Endometrial microvascular endothelial cells (primary cell): ENCODE measurements around the gene METTL16. TPM values are rescaled to one million over a fixed set of nuclear protein-coding genes. Genes with fewer than 3 reads are reported as not detected.

Source experiments
- in situ Hi-C: cut with HindIII; loops from 2 replicates; pipeline ENCODE4 v1.10.0; 2017; ENCODE audit warnings: low sequenced_read_pairs, low pct_unique_long_range_greater_than_20kb; ENCODE audit errors: inconsistent ontology term
- total RNA-seq: library from RNA; depleted of rRNA; stranded (reverse); fragments of >200 nt; gene quantifications from one replicate; pipeline ENCODE4 v1.2.3, GENCODE V29; 2015; ENCODE audit errors: inconsistent ontology term

METTL16 gene
- total RNA-seq, 1 donor from 2014 or later, result 26.0 TPM

GRCh38 chr17:2390199-2390836, 121.4 kb downstream of the METTL16 start:
- in situ Hi-C loops, result no loop called here

- in situ Hi-C loops, result no loop called here
Measured at GRCh38 chr17:2388683-2389055, 123.0 kb downstream of the METTL16 start.

DNA sequence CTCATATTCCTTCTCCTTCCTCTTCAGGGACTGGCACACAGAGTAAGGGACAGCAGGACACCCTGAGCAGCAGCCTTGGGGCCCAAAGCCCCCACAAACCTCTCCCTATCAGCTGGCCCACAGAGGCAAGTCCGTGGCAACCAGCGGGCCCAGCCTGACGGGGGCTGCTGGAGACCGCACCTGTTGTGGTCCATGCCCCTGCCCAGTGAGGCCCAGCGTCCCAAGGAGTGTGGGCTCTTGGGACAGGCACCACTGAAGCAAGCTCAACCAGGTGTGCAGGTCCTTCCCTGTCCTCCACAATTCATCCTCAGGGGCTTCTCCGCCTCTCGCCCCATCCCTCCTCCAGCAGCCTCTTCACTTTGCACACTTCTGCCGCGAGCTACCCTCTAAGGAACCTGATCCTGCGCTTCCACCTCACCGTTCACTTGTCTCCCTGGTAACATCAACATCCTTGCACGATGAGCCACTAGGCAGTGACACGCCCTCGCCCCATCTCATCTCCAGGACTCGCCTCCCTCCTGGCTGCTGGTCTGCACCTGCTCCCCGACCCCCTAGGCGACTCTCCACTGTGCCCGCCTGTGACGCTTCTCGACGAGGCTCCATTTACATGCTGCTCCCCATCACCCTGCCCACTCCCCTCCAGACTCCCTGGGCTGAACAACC, 123.5 kb downstream of the METTL16 start:
- in situ Hi-C loops, result no loop called here

- in situ Hi-C loops, result no loop called here
Measured at GRCh38 chr17:2387086-2388019, 124.3 kb downstream of the METTL16 start.

DNA sequence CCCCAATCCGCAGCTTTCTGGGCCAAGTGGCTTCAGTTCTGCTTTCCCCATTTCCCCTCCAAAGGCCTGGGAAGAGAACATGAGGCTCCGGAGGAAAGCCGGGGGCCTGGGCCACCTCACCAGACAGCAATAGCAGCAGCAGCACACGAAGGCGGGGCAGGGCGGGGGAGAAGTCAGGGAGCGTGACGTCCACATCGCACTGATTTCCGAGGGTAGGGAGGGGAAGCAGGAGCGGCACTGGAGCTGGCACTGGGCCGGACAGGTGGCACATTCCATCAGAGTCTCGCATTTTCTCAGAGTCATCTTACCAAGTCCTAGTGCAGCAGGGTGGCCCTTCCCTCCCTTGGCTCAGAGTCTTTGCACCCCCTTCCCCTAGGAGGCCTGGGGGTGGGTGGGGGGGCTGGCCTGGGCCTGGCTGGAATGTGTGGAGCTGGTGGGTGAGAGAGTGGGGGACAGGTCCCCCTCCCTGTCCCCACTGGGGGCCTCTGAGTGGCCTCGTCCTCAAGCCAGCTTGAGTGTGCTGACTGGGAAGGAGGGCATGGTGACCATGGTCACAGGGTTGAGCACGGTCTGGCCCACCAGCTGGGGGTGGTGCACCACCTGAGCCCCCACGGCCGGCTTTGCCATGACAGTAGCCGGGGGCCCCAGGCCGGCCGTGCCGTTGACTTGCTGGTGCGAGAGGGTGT, 125.1 kb downstream of the METTL16 start:
- in situ Hi-C loops, result no loop called here

DNA sequence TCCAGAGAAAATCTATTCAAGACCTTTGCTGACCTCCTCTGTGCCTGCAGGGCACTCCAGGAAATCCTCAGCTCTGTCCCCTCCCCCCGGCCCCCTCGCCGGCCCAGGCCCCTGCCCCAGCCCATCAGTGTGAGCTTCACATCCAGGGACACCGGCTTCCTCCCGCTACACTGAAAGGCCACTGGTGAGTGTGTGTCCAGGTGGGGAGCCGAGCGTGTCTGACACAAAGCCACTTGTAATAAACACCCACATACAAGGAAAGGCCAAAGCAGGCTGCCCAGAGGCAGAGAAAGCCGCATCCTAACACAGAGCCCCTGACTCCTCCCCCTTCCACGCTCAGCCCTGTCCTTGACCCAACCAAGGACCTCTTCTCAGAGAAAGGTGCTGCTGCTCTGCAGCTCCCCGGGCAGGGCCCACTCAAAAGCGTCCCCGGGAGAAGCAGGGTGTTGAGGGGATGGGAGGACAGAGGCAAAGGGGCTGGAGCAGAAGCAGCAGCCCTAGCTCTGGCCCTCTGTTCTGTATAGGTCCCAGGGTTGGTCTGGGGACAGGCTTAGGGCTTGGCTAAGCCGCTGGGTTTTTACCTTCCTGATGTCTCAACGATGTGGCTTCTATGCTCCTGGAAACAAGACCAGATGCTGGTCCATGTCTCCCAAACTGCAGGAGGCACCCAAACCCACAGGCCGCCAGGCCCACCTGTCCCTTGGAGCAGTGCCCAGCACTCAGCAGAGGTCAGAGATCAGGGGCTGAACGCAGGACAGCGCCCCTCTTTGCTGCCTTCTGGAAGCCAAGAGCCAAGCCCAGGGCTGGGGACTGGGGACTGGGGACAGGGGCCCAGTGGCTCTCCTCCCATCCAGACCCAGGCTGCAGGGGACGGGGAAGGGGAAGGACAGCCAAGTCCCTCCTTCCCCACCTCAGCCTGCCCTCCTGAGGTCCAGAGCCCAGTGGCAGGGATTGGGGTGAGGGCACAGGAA, 126.2 kb downstream of the METTL16 start:
- in situ Hi-C loops, result no loop called here

- in situ Hi-C loops, result no loop called here
Measured at GRCh38 chr17:2384439-2385127, 127.1 kb downstream of the METTL16 start.

DNA sequence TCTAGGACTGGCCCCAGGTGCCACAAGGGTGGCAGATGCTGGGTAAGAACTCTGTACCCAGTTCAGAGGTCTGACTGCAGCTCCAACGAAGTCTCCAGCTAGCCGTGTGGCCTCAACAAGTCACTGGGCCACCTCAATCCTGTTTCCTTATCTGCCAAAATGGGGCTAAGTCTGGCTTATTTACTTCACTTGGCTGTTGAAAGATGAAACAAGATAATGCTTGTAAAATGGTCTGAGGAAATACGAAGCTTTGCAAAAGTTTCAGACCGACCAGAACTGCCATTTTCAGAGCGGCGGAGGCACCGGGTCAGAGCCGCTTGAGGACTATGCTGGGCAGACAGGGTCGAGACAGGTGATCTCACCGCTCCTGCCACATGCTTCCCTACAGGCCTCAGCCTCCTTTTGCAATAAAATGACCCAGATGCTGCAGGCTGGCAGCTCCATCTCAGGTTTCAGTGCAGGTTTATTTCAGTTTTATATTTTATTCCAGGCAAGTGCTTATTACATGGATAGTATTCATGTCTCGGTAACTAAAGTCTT, 128.0 kb downstream of the METTL16 start:
- in situ Hi-C loops, result no loop called here

GRCh38 chr17:2380950-2381649, 130.6 kb downstream of the METTL16 start:
- in situ Hi-C loops, result no loop called here

GRCh38 chr17:2380226-2380922, 131.3 kb downstream of the METTL16 start:
- in situ Hi-C loops, result no loop called here

GRCh38 chr17:2379489-2380225, 132.0 kb downstream of the METTL16 start:
- in situ Hi-C loops, result no loop called here

- in situ Hi-C loops, result no loop called here
Measured at GRCh38 chr17:2378905-2379304, 132.8 kb downstream of the METTL16 start.

DNA sequence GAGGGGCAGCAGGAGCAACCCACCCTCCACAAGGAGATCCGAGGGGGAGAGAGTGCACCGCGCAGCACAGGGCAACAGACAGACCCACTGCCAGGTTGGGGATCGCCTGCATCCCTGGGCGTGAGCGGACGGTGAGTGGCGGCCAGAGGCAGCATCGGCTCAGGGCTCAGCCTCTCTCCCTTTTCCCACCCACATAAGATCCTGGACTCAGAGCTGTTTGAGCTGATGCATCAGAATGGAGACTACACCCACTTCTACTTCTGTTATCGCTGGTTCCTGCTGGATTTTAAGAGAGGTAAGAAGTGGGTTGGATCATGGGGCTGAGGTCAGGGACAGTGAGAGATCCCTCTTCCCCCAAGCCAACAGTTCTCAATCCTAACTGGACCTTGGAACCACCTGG, 134.0 kb downstream of the METTL16 start:
- in situ Hi-C loops, result no loop called here

GRCh38 chr17:2376107-2376506, 135.6 kb downstream of the METTL16 start:
- in situ Hi-C loops, result no loop called here

DNA sequence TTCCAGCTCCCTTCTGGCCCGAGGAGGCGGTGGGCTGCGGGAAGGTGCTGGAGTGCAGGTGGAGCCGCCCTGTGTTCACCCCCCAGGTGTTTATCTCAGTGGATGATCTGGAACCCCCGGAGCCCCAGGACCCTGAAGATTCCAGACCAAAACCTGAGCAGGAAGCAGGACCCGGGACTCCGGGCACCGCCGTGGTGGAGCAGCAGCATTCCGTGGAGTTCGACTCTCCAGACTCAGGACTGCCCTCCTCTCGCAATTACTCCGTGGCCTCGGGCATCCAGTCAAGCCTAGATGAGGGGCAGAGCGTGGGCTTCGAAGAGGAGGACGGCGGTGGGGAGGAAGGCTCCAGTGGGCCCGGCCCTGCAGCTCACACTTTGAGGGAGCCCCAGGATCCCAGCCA, 136.3 kb downstream of the METTL16 start:
- in situ Hi-C loops, result no loop called here
